Activated CD4-positive, alpha-beta T cell treated with anti-CD3 and anti-CD28 coated beads, Interleukin-10, Interleukin-2, amounts not matched to agents 100 ng/mL and 50 ng/mL, durations not matched to agents 16 hours and 8 hours (primary cell): ENCODE results near the gene APOA5.

Experiments
- DNase-seq: peaks from one replicate; pipeline ENCODE4 v3.0.0-alpha.2; 2020

APOA5 gene

GRCh38 chr11:116794851-116795250 is 3.2 kb upstream of the APOA5 start:
- no peak for DNase-seq

- no peak for DNase-seq
Observed at GRCh38 chr11:116793772-116794097, 2.1 kb upstream of the APOA5 start.

- no peak for DNase-seq
Observed at GRCh38 chr11:116792869-116793771, 1.4 kb upstream of the APOA5 start.

GRCh38 chr11:116792144-116792868 is 627 bp upstream of the APOA5 start:
- DNase-seq = no peak

- DNase-seq = peak; percentile 79
Observed at GRCh38 chr11:116791002-116791812, 472 bp downstream of the APOA5 start.

- DNase-seq = no peak
Observed at GRCh38 chr11:116790167-116791001, 1.3 kb downstream of the APOA5 start.

- DNase-seq = no peak
Observed at GRCh38 chr11:116788975-116789374, 2.7 kb downstream of the APOA5 start.

GRCh38 chr11:116788534-116788933 is 3.1 kb downstream of the APOA5 start:
- no peak for DNase-seq

- DNase-seq = peak; percentile 86
Observed at GRCh38 chr11:116787786-116788486, 3.7 kb downstream of the APOA5 start, which contains the start of gene ZPR1. Gene ZPR1, minus strand, starts transcription at chr11:116788023. Its CDS starts 33 bp downstream, at chr11:116787990.

GRCh38 chr11:116787436-116787785 is 4.3 kb downstream of the APOA5 start:
- DNase-seq = no peak

- no peak for DNase-seq
Observed at GRCh38 chr11:116786966-116787365, 4.7 kb downstream of the APOA5 start.

- DNase-seq = no peak
Observed at GRCh38 chr11:116786326-116786725, 5.4 kb downstream of the APOA5 start.

GRCh38 chr11:116782728-116783127 is 9.0 kb downstream of the APOA5 start:
- peak; percentile 72 for DNase-seq

- no peak for DNase-seq
Observed at GRCh38 chr11:116778556-116778955, 13.1 kb downstream of the APOA5 start.

GRCh38 chr11:116777056-116777455 is 14.6 kb downstream of the APOA5 start:
- DNase-seq = no peak

- peak; percentile 19 for DNase-seq
Observed at GRCh38 chr11:116776522-116776984, 15.1 kb downstream of the APOA5 start.

- DNase-seq = no peak
Observed at GRCh38 chr11:116775975-116776374, 15.7 kb downstream of the APOA5 start.

GRCh38 chr11:116774661-116775060 is 17.0 kb downstream of the APOA5 start:
- no peak for DNase-seq

GRCh38 chr11:116773203-116774097 is 18.2 kb downstream of the APOA5 start:
- DNase-seq = peak; percentile 57

GRCh38 chr11:116772443-116773202 is 19.1 kb downstream of the APOA5 start, which contains the start of gene BUD13:
Gene BUD13, minus strand, starts transcription at chr11:116772987. Its CDS starts 23 bp downstream, at chr11:116772964.
- peak; percentile 95 for DNase-seq
